ENCODE measurements around the gene CD48.

Gene CD48

GRCh38 chr1:160747717-160748116 is 36.1 kb upstream of the CD48 start:
- CTCF ChIA-PET: interaction anchor here (0.9 to 3.1 kb wide), 9 partner anchors 8 to 206 kb away, joined by 3 to 25 read pairs (median 4); partner anchors contain the start of gene SLAMF7
- Mint-ChIP-seq H3K27ac (peak overlapping the region; percentile 62), H3K4me3 (no peak overlapping the region), H3K9me3 (no peaks in the 10 kb centered on the region), H3K4me1 (peaks cover 85% of the 10 kb centered on the region), H3K36me3 (peaks cover 16% of the 10 kb centered on the region), H3K27me3 (no peaks in the 10 kb centered on the region)
- no peak for DNase-seq

GRCh38 chr1:160746836-160747500 is 35.3 kb upstream of the CD48 start:
- no peak overlapping the region for H3K4me3 Mint-ChIP-seq
- peak overlapping the region; percentile 31 for H3K27ac Mint-ChIP-seq
- H3K4me1 Mint-ChIP-seq: peaks cover 88% of the 10 kb centered on the region
- no peaks in the 10 kb centered on the region for H3K9me3 Mint-ChIP-seq
- H3K36me3 Mint-ChIP-seq: peaks cover 23% of the 10 kb centered on the region
- no peaks in the 10 kb centered on the region for H3K27me3 Mint-ChIP-seq
- DNase-seq: no peak
- CTCF ChIA-PET: interaction anchor here (1.3 to 3.1 kb wide), 4 partner anchors 7 to 206 kb away, joined by 4 to 25 read pairs (median 6); partner anchors contain the start of gene SLAMF7

GRCh38 chr1:160745551-160745950 is 33.9 kb upstream of the CD48 start:
- no peaks in the 10 kb centered on the region for H3K27me3 Mint-ChIP-seq
- CTCF ChIA-PET: interaction anchor here (1.4 to 4.3 kb wide), 5 partner anchors 11 to 72 kb away, joined by 4 to 43 read pairs (median 7); no protein-coding TSS in a partner anchor
- no peak overlapping the region for H3K4me3 Mint-ChIP-seq
- peaks cover 3% of the 10 kb centered on the region for H3K9me3 Mint-ChIP-seq
- peak overlapping the region; percentile 96 for H3K27ac Mint-ChIP-seq
- peaks cover 22% of the 10 kb centered on the region for H3K36me3 Mint-ChIP-seq
- no peak for DNase-seq
- H3K4me1 Mint-ChIP-seq: peaks cover 90% of the 10 kb centered on the region

DNA sequence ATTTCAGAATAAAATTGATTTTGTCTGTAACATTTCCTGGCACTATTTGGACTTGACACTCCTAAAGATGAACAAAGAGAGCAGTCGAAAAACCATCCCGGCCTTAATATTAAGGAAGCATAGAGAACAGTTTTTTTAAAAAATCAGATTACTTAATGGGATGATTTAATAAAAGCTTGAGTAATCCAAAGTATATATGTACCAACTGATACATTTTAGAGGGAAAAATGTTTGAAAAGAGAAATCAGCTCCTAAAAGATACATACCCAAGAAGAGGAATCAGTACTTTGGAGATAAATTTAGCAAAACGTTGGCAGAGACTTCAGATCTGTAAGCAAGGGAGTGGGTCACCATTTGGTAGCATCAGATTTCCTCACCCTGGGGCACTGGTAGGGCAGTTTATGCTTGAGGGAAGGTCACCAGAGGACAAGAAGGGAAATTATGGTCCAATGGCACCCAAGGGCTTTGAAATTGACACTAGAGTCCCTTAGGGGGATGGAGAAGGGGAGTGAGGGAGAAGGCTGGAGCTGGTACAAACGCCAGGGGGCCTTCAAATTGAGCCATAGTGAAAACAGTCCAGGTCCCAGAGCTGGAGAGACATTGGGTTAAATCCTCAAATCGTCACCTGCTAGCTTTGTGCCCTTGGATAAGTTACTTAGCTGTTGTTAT is 33.4 kb upstream of the CD48 start:
- Mint-ChIP-seq H3K36me3 (peaks cover 22% of the 10 kb centered on the region), H3K9me3 (peaks cover 3% of the 10 kb centered on the region), H3K27me3 (no peaks in the 10 kb centered on the region), H3K4me1 (peaks cover 90% of the 10 kb centered on the region), H3K4me3 (peak overlapping the region; percentile 53), H3K27ac (peak overlapping the region; percentile 96)
- DNase-seq: no peak
- CTCF ChIA-PET: interaction anchor here (0.7 to 4.3 kb wide), 8 partner anchors 12 to 72 kb away, joined by 3 to 43 read pairs (median 6); partner anchors contain the start of gene LY9

- CTCF ChIA-PET: interaction anchor here (0.7 to 4.3 kb wide), 10 partner anchors 12 to 73 kb away, joined by 3 to 43 read pairs (median 4); partner anchors contain the start of gene LY9
- no peak for DNase-seq
- H3K36me3 Mint-ChIP-seq: peaks cover 22% of the 10 kb centered on the region
- H3K9me3 Mint-ChIP-seq: peaks cover 3% of the 10 kb centered on the region
- peaks cover 94% of the 10 kb centered on the region for H3K4me1 Mint-ChIP-seq
- no peaks in the 10 kb centered on the region for H3K27me3 Mint-ChIP-seq
- peak overlapping the region; percentile 53 for H3K4me3 Mint-ChIP-seq
- H3K27ac Mint-ChIP-seq: peak overlapping the region; percentile 96
These were observed 32.7 kb upstream of the CD48 start for GRCh38 chr1:160744199-160744851.

DNA sequence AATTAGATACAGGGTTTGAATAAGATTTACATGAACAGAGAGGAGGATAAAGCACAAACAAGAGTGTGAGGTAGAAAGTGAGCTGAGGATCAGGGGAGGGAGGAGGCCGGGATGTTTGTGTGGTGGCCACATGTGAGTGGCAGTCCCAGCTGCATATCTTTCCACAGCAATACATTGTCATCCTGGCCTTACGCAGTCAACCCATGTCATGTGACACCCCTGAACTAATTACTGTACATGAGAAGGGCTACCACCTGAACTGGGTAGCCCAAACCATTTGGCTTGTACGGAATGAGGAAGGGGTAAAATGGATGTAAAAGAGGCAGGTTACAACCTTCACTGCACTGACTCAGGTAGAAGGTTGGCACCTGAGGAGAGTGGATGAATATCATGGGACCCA is 31.6 kb upstream of the CD48 start:
- CTCF ChIA-PET: interaction anchor here (1.1 to 4.3 kb wide), 3 partner anchors 17 to 33 kb away, joined by 3 to 43 read pairs (median 23); no protein-coding TSS in a partner anchor
- no peak for DNase-seq
- Mint-ChIP-seq H3K27me3 (no peaks in the 10 kb centered on the region), H3K4me3 (no peak overlapping the region), H3K27ac (peak overlapping the region; percentile 96), H3K9me3 (peaks cover 3% of the 10 kb centered on the region), H3K36me3 (peaks cover 22% of the 10 kb centered on the region), H3K4me1 (peaks cover 93% of the 10 kb centered on the region)

DNA sequence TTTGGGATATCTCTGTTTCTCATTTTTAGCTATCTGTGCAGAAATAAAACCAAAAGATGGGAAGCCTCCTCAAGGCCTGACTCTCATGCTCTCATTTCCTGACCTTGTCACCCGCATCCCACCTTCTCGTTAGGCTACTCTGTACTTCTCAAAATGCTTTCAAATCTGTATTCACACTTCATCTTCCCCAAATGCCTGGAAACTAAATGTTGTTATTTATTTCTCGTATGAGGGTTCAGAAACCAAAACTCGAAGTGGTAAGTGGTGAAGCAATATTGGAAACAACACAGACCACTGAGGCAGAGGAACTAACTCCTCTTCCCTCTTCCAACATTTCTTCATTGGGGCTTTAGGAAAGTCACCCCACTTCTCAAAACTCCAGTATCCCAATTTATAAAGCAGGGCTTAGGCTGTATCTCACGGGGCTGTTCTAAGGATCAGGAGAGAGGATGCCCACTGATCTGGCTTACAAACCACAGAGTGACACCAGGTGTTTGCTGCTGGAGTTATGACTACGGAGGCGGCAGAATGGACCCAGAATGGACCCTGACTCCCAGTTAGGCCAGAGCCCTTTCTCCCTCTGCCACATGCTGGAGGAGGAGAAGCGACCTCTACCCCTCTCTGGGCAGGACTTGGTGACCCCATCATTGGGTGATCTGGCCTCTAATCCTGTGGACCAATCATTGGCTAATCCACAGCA is 31.0 kb upstream of the CD48 start:
- CTCF ChIA-PET: interaction anchor here (3.1 to 4.3 kb wide), 2 partner anchors 16 to 26 kb away, joined by 23 to 43 read pairs; no protein-coding TSS in a partner anchor
- H3K27me3 Mint-ChIP-seq: no peaks in the 10 kb centered on the region

GRCh38 chr1:160741612-160742348 is 30.2 kb upstream of the CD48 start:
- DNase-seq: no peak
- H3K9me3 Mint-ChIP-seq: peaks cover 9% of the 10 kb centered on the region
- no peaks in the 10 kb centered on the region for H3K27me3 Mint-ChIP-seq
- CTCF ChIA-PET: interaction anchor here (1.0 to 4.3 kb wide), 5 partner anchors 8 to 36 kb away, joined by 3 to 43 read pairs (median 3); no protein-coding TSS in a partner anchor
- H3K4me3 Mint-ChIP-seq: no peak overlapping the region
- peaks cover 85% of the 10 kb centered on the region for H3K4me1 Mint-ChIP-seq
- H3K27ac Mint-ChIP-seq: peak overlapping the region; percentile 85
- peaks cover 25% of the 10 kb centered on the region for H3K36me3 Mint-ChIP-seq

More for the DNA sequence above, 31.0 kb upstream of the CD48 start:
- no peak overlapping the region for H3K4me3 Mint-ChIP-seq
- DNase-seq: no peak
- peaks cover 91% of the 10 kb centered on the region for H3K4me1 Mint-ChIP-seq
- H3K36me3 Mint-ChIP-seq: peaks cover 22% of the 10 kb centered on the region
- H3K27ac Mint-ChIP-seq: peak overlapping the region; percentile 96
- H3K9me3 Mint-ChIP-seq: peaks cover 3% of the 10 kb centered on the region

- Mint-ChIP-seq H3K36me3 (peaks cover 29% of the 10 kb centered on the region), H3K9me3 (peaks cover 14% of the 10 kb centered on the region), H3K4me3 (no peak overlapping the region), H3K27me3 (no peaks in the 10 kb centered on the region), H3K4me1 (peaks cover 78% of the 10 kb centered on the region), H3K27ac (peak overlapping the region; percentile 78)
- CTCF ChIA-PET: interaction anchor here (1.0 to 1.9 kb wide), 6 partner anchors 9 to 36 kb away, joined by 3 to 8 read pairs (median 3); no protein-coding TSS in a partner anchor
- DNase-seq: no peak
These were observed 29.5 kb upstream of the CD48 start for GRCh38 chr1:160741092-160741501.

- peak overlapping the region; percentile 9 for H3K4me3 Mint-ChIP-seq
- CTCF ChIA-PET: interaction anchor here (1.3 to 2.0 kb wide), 6 partner anchors 8 to 37 kb away, joined by 3 to 8 read pairs (median 4); no protein-coding TSS in a partner anchor
- DNase-seq: no peak
- peak overlapping the region; percentile 43 for H3K27ac Mint-ChIP-seq
- peaks cover 70% of the 10 kb centered on the region for H3K4me1 Mint-ChIP-seq
- peaks cover 19% of the 10 kb centered on the region for H3K9me3 Mint-ChIP-seq
- H3K36me3 Mint-ChIP-seq: peaks cover 32% of the 10 kb centered on the region
- no peaks in the 10 kb centered on the region for H3K27me3 Mint-ChIP-seq
These were observed 28.6 kb upstream of the CD48 start for GRCh38 chr1:160740133-160740688.

- Mint-ChIP-seq H3K27ac (peak within 1 kb of the TSS; percentile 73), H3K4me3 (peak within 1 kb of the TSS; percentile 65), H3K36me3 (peaks cover 29% of the 10 kb centered on the region), H3K27me3 (no peaks in the 10 kb centered on the region), H3K9me3 (peaks cover 26% of the 10 kb centered on the region), H3K4me1 (peaks cover 65% of the 10 kb centered on the region)
- CTCF ChIA-PET: interaction anchor here (0.9 to 2.4 kb wide), 7 partner anchors 9 to 40 kb away, joined by 3 to 11 read pairs (median 3); no protein-coding TSS in a partner anchor
- DNase-seq: no peak
These were observed 27.5 kb upstream of the CD48 start, which contains the start of gene SLAMF7 for GRCh38 chr1:160739098-160739511. Gene SLAMF7 (plus strand): TSS chr1:160739247. CDS start chr1:160739302, 55 bp downstream.

GRCh38 chr1:160738271-160738670 is 26.6 kb upstream of the CD48 start:
- H3K4me1 Mint-ChIP-seq: peaks cover 65% of the 10 kb centered on the region
- peaks cover 26% of the 10 kb centered on the region for H3K9me3 Mint-ChIP-seq
- no peak overlapping the region for H3K27ac Mint-ChIP-seq
- H3K36me3 Mint-ChIP-seq: peaks cover 33% of the 10 kb centered on the region
- no peak overlapping the region for H3K4me3 Mint-ChIP-seq
- CTCF ChIA-PET: interaction anchor here (0.9 to 2.4 kb wide), 6 partner anchors 11 to 41 kb away, joined by 3 to 11 read pairs (median 3); no protein-coding TSS in a partner anchor
- DNase-seq: no peak
- no peaks in the 10 kb centered on the region for H3K27me3 Mint-ChIP-seq
